HG03439 (cell line): ENCODE results near the gene TTLL9.

ENCODE experiments used
- ATAC-seq: cut with Tn5 transposase; IDR thresholded peaks from one replicate; pipeline ENCODE4 v1.9.1; 2021; ENCODE audit warnings: mild to moderate bottlenecking, moderate library complexity; ENCODE audit not compliant: unreplicated experiment

TTLL9 gene

GRCh38 chr20:31939661-31940060 is 69.2 kb downstream of the TTLL9 start:
- ATAC-seq: no peak

- no peak for ATAC-seq
Measured at GRCh38 chr20:31943052-31943471, 72.6 kb downstream of the TTLL9 start.

- ATAC-seq: no peak
Measured at GRCh38 chr20:31945319-31945718, 74.9 kb downstream of the TTLL9 start.

GRCh38 chr20:31945785-31946184 is 75.4 kb downstream of the TTLL9 start:
- no peak for ATAC-seq

- no peak for ATAC-seq
Measured at GRCh38 chr20:31948008-31948407, 77.6 kb downstream of the TTLL9 start.

- ATAC-seq: no peak
Measured at GRCh38 chr20:31949877-31950646, 79.6 kb downstream of the TTLL9 start.

- ATAC-seq: no peak
Measured at GRCh38 chr20:31951203-31951529, 80.7 kb downstream of the TTLL9 start.

- peak; percentile 94 for ATAC-seq
Measured at GRCh38 chr20:31951530-31952453, 81.4 kb downstream of the TTLL9 start, which contains the start of gene PDRG1. Gene PDRG1, minus strand, starts transcription at chr20:31952046. Its CDS starts 85 bp downstream, at chr20:31951961.

GRCh38 chr20:31953556-31954148 is 83.2 kb downstream of the TTLL9 start:
- no peak for ATAC-seq

GRCh38 chr20:31954500-31954899 is 84.1 kb downstream of the TTLL9 start:
- no peak for ATAC-seq

GRCh38 chr20:31956556-31957526 is 86.4 kb downstream of the TTLL9 start:
- no peak for ATAC-seq

- ATAC-seq: no peak
Measured at GRCh38 chr20:31962761-31963160, 92.3 kb downstream of the TTLL9 start.

GRCh38 chr20:31963889-31964288 is 93.5 kb downstream of the TTLL9 start:
- ATAC-seq: no peak

- ATAC-seq: no peak
Measured at GRCh38 chr20:31966991-31967655, 96.7 kb downstream of the TTLL9 start.

- ATAC-seq: no peak
Measured at GRCh38 chr20:31967830-31968249, 97.4 kb downstream of the TTLL9 start, which contains the start of gene XKR7. Gene XKR7, plus strand, starts transcription at chr20:31968151. Its CDS starts 25 bp downstream, at chr20:31968176.

GRCh38 chr20:31968291-31969126 is 98.1 kb downstream of the TTLL9 start:
- ATAC-seq: no peak

- no peak for ATAC-seq
Measured at GRCh38 chr20:31969991-31970390, 99.6 kb downstream of the TTLL9 start.

GRCh38 chr20:31972471-31973021 is 102.1 kb downstream of the TTLL9 start:
- no peak for ATAC-seq
